Measurements from ENCODE around the gene POR. TPM values are rescaled to one million over a fixed set of nuclear protein-coding genes. Genes with fewer than 3 reads are reported as not detected.
"Not testable (repeated sequence)": the region's sequence is repeated elsewhere in the genome, so short reads cannot be mapped to it uniquely, and the experiment has no call there.

Gene POR
- total and polyA plus RNA-seq, 7 donors = 20.4 to 98.9 (median 39.3) TPM

DNA sequence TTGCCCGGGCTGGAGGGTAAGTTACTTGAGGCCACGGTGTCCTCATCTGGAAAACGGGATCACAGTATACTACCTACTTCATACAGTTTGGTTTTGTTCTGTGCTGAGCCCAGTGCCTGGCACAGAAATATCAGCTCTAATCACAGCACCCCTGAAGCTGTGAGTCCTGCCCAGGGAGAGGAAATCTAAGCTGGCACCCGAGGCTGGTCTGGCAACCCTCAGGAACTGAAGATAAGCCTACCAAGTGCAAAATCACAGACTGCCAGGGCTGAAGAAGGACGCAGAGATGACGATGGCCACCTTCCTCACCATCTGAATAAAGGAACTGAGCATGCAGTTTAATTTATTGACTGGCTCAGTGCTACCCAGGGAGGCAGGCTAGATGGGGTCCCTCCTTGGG, 87.2 kb downstream of the POR start:
- H3K4me1 ChIP-seq = no peaks in the 10 kb centered on the region
- WGBS, 2 donors = 92 to 94% methylated on average over 6 of the region's 6 CpGs
- no peak for DNase-seq
- TF ChIP-seq, protein P1, sequence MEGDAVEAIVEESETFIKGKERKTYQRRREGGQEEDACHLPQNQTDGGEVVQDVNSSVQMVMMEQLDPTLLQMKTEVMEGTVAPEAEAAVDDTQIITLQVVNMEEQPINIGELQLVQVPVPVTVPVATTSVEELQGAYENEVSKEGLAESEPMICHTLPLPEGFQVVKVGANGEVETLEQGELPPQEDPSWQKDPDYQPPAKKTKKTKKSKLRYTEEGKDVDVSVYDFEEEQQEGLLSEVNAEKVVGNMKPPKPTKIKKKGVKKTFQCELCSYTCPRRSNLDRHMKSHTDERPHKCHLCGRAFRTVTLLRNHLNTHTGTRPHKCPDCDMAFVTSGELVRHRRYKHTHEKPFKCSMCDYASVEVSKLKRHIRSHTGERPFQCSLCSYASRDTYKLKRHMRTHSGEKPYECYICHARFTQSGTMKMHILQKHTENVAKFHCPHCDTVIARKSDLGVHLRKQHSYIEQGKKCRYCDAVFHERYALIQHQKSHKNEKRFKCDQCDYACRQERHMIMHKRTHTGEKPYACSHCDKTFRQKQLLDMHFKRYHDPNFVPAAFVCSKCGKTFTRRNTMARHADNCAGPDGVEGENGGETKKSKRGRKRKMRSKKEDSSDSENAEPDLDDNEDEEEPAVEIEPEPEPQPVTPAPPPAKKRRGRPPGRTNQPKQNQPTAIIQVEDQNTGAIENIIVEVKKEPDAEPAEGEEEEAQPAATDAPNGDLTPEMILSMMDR (IDR thresholded peaks at IDR 0.05) = no peak
- TF ChIP-seq POLR2A (IDR thresholded peaks at IDR 0.05) = no peak
- TF ChIP-seq POLR2AphosphoS5 (IDR thresholded peaks at IDR 0.05) = no peak
- TF ChIP-seq EP300 (IDR thresholded peaks at IDR 0.05) = no peak
- H3K9me3 ChIP-seq = no peaks in the 10 kb centered on the region
- no peaks in the 10 kb centered on the region for H3K27me3 ChIP-seq
- no peak overlapping the region for H3K4me3 ChIP-seq
- no peak overlapping the region for H3K27ac ChIP-seq
- peaks cover 0 to 27% (median 13%) of the 10 kb centered on the region in 4 donors for H3K36me3 ChIP-seq
- intact Hi-C loops (cut with DNase I) = no loop called here

DNA sequence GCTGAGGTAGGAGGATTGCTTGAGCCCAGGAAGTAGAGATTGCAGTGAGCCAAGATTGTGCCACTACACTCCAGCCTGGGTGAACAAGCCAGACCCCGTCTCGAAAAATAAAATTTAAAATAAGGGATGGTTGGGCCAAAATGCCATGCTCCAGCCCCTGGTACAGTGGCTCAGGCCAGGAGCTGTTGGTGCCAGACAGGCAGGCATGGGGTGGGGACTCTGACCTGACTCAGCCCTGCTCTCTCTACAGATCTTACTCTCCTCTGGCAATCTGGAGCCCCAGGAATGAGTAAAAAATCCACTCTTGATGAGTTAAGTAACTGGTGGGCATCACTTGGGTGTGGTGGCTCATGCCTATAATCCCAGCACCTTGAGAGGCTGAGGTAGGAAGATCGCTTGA, 87.9 kb downstream of the POR start:
- no peak overlapping the region for H3K27ac ChIP-seq
- TF ChIP-seq EP300 (IDR thresholded peaks at IDR 0.05) = no peak
- TF ChIP-seq POLR2AphosphoS5 (IDR thresholded peaks at IDR 0.05) = no peak
- TF ChIP-seq POLR2A (IDR thresholded peaks at IDR 0.05) = no peak
- TF ChIP-seq, protein P1 (IDR thresholded peaks at IDR 0.05) = no peak
- H3K4me3 ChIP-seq = no peak overlapping the region
- intact Hi-C loops (cut with DNase I) = no loop called here
- H3K4me1 ChIP-seq = no peaks in the 10 kb centered on the region
- peaks cover 0 to 27% (median 13%) of the 10 kb centered on the region in 4 donors for H3K36me3 ChIP-seq
- 96 to 99% methylated on average over 3 of the region's 3 CpGs for WGBS, 2 donors
- H3K9me3 ChIP-seq = no peaks in the 10 kb centered on the region
- DNase-seq = no peak
- H3K27me3 ChIP-seq = no peaks in the 10 kb centered on the region

DNA sequence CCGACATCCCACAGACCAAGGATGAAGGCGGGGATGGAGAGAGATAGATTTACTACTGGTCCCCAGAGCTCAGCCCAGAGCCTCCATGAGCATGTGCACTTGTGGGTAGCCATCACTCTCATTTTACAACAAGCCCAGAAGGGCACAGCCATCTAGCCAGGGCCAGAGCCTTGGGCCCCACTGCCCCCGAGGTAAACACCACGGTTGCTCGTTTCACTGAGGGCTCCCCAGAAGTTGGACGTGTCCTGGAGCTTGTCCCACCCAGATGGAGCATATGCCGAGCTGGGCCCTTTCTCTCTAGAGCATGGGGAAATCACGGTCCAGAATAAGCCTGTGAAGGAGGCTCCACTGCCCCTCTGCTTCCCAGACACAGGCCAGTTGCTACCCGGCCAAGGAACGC, 88.4 kb downstream of the POR start:
- 95 to 97% methylated on average over 10 of the region's 10 CpGs for WGBS, 2 donors
- intact Hi-C loops (cut with DNase I) = no loop called here
- Histone ChIP-seq H3K4me3 (no peak overlapping the region), H3K4me1 (no peaks in the 10 kb centered on the region), H3K27ac (no peak overlapping the region), H3K36me3 (peaks cover 0 to 27% (median 13%) of the 10 kb centered on the region in 4 donors), H3K9me3 (no peaks in the 10 kb centered on the region), H3K27me3 (no peaks in the 10 kb centered on the region)
- TF ChIP-seq EP300 (IDR thresholded peaks at IDR 0.05) (no peak), POLR2AphosphoS5 (IDR thresholded peaks at IDR 0.05) (no peak), POLR2A (IDR thresholded peaks at IDR 0.05) (no peak)
- TF ChIP-seq, protein P1 (IDR thresholded peaks at IDR 0.05) = no peak
- peak; percentile 15 for DNase-seq

DNA sequence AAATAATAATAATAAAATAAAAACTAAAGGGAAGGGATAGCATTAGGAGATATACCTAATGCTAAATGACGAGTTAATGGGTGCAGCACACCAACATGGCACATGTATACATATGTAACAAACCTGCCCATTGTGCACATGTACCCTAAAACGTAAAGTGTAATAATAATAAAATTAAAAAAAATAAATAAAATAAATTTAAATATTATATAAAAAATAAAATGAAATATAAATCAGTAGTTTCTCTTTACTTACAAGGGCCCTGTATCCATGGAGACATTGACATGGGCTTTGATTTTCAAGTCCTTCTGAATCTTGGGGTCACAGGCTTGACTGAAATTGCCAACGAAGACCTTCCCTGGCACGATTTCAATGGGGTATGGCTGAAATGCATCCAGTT, 90.0 kb downstream of the POR start:
- H3K4me1 ChIP-seq; H3K9me3 ChIP-seq; DNase-seq; intact Hi-C loops (cut with DNase I); H3K4me3 ChIP-seq; H3K27ac ChIP-seq; H3K27me3 ChIP-seq: not testable (repeated sequence)
- WGBS, 2 donors = 82 to 93% methylated on average over 4 of the region's 4 CpGs
- H3K36me3 ChIP-seq = peaks cover 0 to 27% (median 13%) of the 10 kb centered on the region in 4 donors

DNA sequence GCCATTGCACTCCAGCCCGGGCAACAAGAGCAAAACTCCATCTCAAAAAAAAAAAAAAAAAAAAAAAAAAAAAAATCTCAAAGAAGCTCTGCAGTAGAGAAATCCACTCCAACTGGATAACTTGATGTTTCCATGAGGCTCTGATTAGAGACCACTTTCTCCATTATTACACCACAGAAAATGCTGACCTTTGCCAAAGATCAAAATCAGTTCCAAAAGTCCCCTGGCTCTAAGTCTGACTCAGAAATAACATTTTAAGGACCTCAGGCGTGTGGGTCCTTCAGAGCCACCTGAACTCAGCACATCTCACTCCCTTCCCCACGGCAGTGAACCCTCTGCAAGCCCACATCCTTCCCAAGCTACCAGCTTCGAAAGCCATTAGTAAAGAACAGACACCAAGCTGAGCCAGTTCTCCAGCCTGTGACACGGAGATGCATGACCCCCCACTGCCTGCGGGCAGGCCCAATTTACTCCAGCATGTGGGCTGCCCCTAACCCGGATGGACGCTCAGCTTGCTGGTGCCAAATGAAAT, 93.3 kb downstream of the POR start:
- no peaks in the 10 kb centered on the region for H3K27me3 ChIP-seq
- peaks cover 0 to 12% (median 7%) of the 10 kb centered on the region in 4 donors for H3K36me3 ChIP-seq
- H3K4me3 ChIP-seq = no peak overlapping the region
- TF ChIP-seq POLR2AphosphoS5 (IDR thresholded peaks at IDR 0.05) (no peak), POLR2A (IDR thresholded peaks at IDR 0.05) (no peak), EP300 (IDR thresholded peaks at IDR 0.05) (no peak)
- TF ChIP-seq, protein P1 (IDR thresholded peaks at IDR 0.05) = no peak
- WGBS, 2 donors = 63 to 84% methylated on average over 8 of the region's 8 CpGs
- intact Hi-C loops (cut with DNase I) = no loop called here
- peaks cover 0 to 16% (median 13%) of the 10 kb centered on the region in 4 donors for H3K4me1 ChIP-seq
- H3K9me3 ChIP-seq = no peaks in the 10 kb centered on the region
- peak; percentile 42 for DNase-seq
- no peak overlapping the region for H3K27ac ChIP-seq

All from sigmoid colon (tissue), 7 donors.